Activated T-cell treated with anti-CD3 and anti-CD28 coated beads for 24 hours (primary cell): ENCODE results near the gene CEP120.
"Not testable (repeated sequence)": the region's sequence is repeated elsewhere in the genome, so short reads cannot be mapped to it uniquely, and the experiment has no call there.

Experiments
- DNase-seq: peaks from one replicate; pipeline ENCODE4 v3.0.0-alpha.2; 2020; ENCODE audit warnings: low read depth

Gene CEP120

GRCh38 chr5:123423278-123424149, at the start of gene CEP120:
TSS of gene CEP120 (minus strand) at chr5:123423403. CDS start at chr5:123422998, 405 bp downstream.
- peak; percentile 96 for DNase-seq

- DNase-seq: no peak
Observed at GRCh38 chr5:123472150-123472924, 49.1 kb upstream of the CEP120 start.

- DNase-seq: no peak
Observed at GRCh38 chr5:123471385-123471784, 48.2 kb upstream of the CEP120 start.

- DNase-seq: not testable (repeated sequence)
Observed at GRCh38 chr5:123466839-123467238, 43.6 kb upstream of the CEP120 start.

- peak; percentile 30 for DNase-seq
Observed at GRCh38 chr5:123460296-123460729, 37.1 kb upstream of the CEP120 start.

- DNase-seq: not testable (repeated sequence)
Observed at GRCh38 chr5:123458994-123459393, 35.8 kb upstream of the CEP120 start.

GRCh38 chr5:123456242-123456641, 33.0 kb upstream of the CEP120 start:
- DNase-seq: no peak

GRCh38 chr5:123455640-123456039, 32.4 kb upstream of the CEP120 start:
- no peak for DNase-seq

- no peak for DNase-seq
Observed at GRCh38 chr5:123455095-123455494, 31.9 kb upstream of the CEP120 start.

- DNase-seq: no peak
Observed at GRCh38 chr5:123454259-123454911, 31.2 kb upstream of the CEP120 start.

- DNase-seq: no peak
Observed at GRCh38 chr5:123452401-123452800, 29.2 kb upstream of the CEP120 start.

- no peak for DNase-seq
Observed at GRCh38 chr5:123451047-123451446, 27.8 kb upstream of the CEP120 start.

- no peak for DNase-seq
Observed at GRCh38 chr5:123450640-123451039, 27.4 kb upstream of the CEP120 start.

GRCh38 chr5:123450114-123450513, 26.9 kb upstream of the CEP120 start:
- no peak for DNase-seq

- DNase-seq: no peak
Observed at GRCh38 chr5:123449424-123449974, 26.3 kb upstream of the CEP120 start.

GRCh38 chr5:123448743-123449142, 25.5 kb upstream of the CEP120 start:
- no peak for DNase-seq

GRCh38 chr5:123448017-123448617, 24.9 kb upstream of the CEP120 start:
- DNase-seq: no peak

- no peak for DNase-seq
Observed at GRCh38 chr5:123444016-123444415, 20.8 kb upstream of the CEP120 start.

GRCh38 chr5:123441408-123441807, 18.2 kb upstream of the CEP120 start:
- no peak for DNase-seq

- no peak for DNase-seq
Observed at GRCh38 chr5:123440456-123441181, 17.4 kb upstream of the CEP120 start.

- no peak for DNase-seq
Observed at GRCh38 chr5:123439709-123440108, 16.5 kb upstream of the CEP120 start.
